ENCODE measurements around the gene SUMO1. TPM values are rescaled to one million over a fixed set of nuclear protein-coding genes. Genes with fewer than 3 reads are reported as not detected.

Gene SUMO1
- total and polyA plus RNA-seq, 10 of the 15 experiments (the other 5 are each of a cell fraction or from before 2014, with no cell fraction given) = 105 to 458 (median 199) TPM

- Histone ChIP-seq H2AFZ (ENCODE audit: control insufficient read depth, low read depth, low read length) (no peak overlapping the region), H4K20me1 (ENCODE audit: control insufficient read depth, insufficient read depth) (no peaks in the 10 kb centered on the region), H3K27me3 (replicated peaks in 1 of 2; ENCODE audit: control insufficient read depth in 2 of 2, insufficient read depth in 2 of 2, low read length in 1 of 2) (no peaks in the 10 kb centered on the region), H3K27ac (ENCODE audit: control insufficient read depth, insufficient read depth) (no peak overlapping the region), H3K36me3 (ENCODE audit: control insufficient read depth in 2 of 2, insufficient read depth in 2 of 2, low read length in 1 of 2) (no peaks in the 10 kb centered on the region), H3K4me1 (ENCODE audit: control insufficient read depth, insufficient read depth, low read length) (no peaks in the 10 kb centered on the region), H3K9me3 (replicated peaks; ENCODE audit: control insufficient read depth, insufficient read depth, low read length) (no peaks in the 10 kb centered on the region), H3K9ac (ENCODE audit: control insufficient read depth, insufficient read depth, low read length) (no peak overlapping the region), H3K4me2 (ENCODE audit: control insufficient read depth, insufficient read depth) (no peak overlapping the region), H3K4me3 (no peak overlapping the region), H3K79me2 (ENCODE audit: control insufficient read depth, insufficient read depth, low read length) (no peaks in the 10 kb centered on the region)
- WGBS (ENCODE audit: insufficient coverage, insufficient replicate concordance, low lambda C conversion rate, missing lambda C conversion rate) = 39% methylated on average over 5 of the region's 5 CpGs
- CTCF ChIA-PET = interaction anchor here (1.5 kb wide), 1 partner anchor 63 kb away, joined by 3 read pairs; no protein-coding TSS in a partner anchor
- TF ChIP-seq RELB (IDR thresholded peaks at IDR 0.05; ENCODE audit: low read depth) (no peak), ZNF687 (IDR thresholded peaks at IDR 0.05) (no peak), IRF4 (IDR thresholded peaks at IDR 0.05; ENCODE audit: low read depth, low read length) (no peak)
- no peak for FAIRE-seq
- POLR2A ChIA-PET = no interaction called here
- RAD21 ChIA-PET (ENCODE audit: unreplicated experiment) = no interaction called here
- BruUV-seq (replicated peaks) = no TSS peak
- no peak for ATAC-seq
- in situ Hi-C loops (cut with MboI) (loop anchor here (5.0 kb wide), 1 partner anchor 303 kb away; no protein-coding TSS in a partner anchor), intact Hi-C loops (cut with micrococcal nuclease; ENCODE audit: unreplicated experiment) (no loop called here)
- SMC1A ChIA-PET (ENCODE audit: uncharacterized antibody, unreplicated experiment) = interaction anchor here (1.3 to 1.6 kb wide), 2 partner anchors 61 to 100 kb away, joined by 3 to 4 read pairs; no protein-coding TSS in a partner anchor
- DNase-seq (ENCODE audit: low read depth, low spot score) = no peak
These were observed 73.2 kb downstream of the SUMO1 start for GRCh38 chr2:202165208-202165607.
